ENCODE measurements around the gene ZSCAN10.
A peak's percentile ranks its signal among the peaks of the same experiment; 100 is the strongest.
"Not testable (repeated sequence)": the region's sequence is repeated elsewhere in the genome, so short reads cannot be mapped to it uniquely, and the experiment has no call there.

ZSCAN10 gene

GRCh38 chr16:3059041-3059722, 39.9 kb downstream of the ZSCAN10 start:
- H2AFZ ChIP-seq = peak overlapping the region; percentile 93
- H3K27ac ChIP-seq = peak overlapping the region; percentile 71
- peak overlapping the region; percentile 25 for H3K9ac ChIP-seq
- H3K79me2 ChIP-seq = no peaks in the 10 kb centered on the region
- H3K9me3 ChIP-seq (ENCODE audit: control insufficient read depth, low read length) = no peaks in the 10 kb centered on the region
- H3K36me3 ChIP-seq (ENCODE audit: control insufficient read depth, insufficient read depth, low read length) = no peaks in the 10 kb centered on the region
- no peaks in the 10 kb centered on the region for H3K27me3 ChIP-seq (ENCODE audit: control insufficient read depth, insufficient read depth, low read length)
- peak overlapping the region; percentile 99 for H3K4me3 ChIP-seq (ENCODE audit: low read depth, low read length)
- peak overlapping the region; percentile 99 for H3K4me2 ChIP-seq (ENCODE audit: low read length)
- no peaks in the 10 kb centered on the region for H3K4me1 ChIP-seq
- peak; percentile 98 for TF ChIP-seq CTCF (IDR thresholded peaks at IDR 0.05)

DNA sequence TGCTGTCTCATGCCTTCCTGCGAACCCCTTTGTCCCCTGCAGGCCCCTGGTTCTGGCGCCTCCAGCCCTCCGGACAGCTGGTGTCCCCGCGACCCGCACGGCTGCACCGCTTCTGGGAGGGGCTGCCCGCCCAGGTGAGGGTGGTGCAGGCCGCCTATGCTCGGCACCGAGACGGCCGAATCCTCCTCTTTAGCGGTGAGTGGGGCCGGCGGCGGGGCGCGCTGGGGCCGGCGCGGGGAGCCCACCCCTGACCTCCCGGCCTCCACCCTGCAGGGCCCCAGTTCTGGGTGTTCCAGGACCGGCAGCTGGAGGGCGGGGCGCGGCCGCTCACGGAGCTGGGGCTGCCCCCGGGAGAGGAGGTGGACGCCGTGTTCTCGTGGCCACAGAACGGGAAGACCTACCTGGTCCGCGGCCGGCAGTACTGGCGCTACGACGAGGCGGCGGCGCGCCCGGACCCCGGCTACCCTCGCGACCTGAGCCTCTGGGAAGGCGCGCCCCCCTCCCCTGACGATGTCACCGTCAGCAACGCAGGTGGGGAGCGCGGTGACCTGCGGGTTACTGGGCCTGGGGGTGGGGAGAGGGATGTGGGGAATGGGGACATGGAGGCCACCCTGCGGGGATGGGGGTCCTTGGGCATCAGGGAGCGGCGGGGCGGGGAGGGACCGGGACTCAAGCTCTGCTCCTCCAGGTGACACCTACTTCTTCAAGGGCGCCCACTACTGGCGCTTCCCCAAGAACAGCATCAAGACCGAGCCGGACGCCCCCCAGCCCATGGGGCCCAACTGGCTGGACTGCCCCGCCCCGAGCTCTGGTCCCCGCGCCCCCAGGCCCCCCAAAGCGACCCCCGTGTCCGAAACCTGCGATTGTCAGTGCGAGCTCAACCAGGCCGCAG, 40.7 kb downstream of the ZSCAN10 start:
- peak overlapping the region; percentile 93 for H2AFZ ChIP-seq
- no peaks in the 10 kb centered on the region for H3K79me2 ChIP-seq
- TF ChIP-seq CTCF (IDR thresholded peaks at IDR 0.05) = no peak
- H3K36me3 ChIP-seq (ENCODE audit: control insufficient read depth, insufficient read depth, low read length) = no peaks in the 10 kb centered on the region
- peak overlapping the region; percentile 25 for H3K9ac ChIP-seq
- peak overlapping the region; percentile 99 for H3K4me3 ChIP-seq (ENCODE audit: low read depth, low read length)
- peak overlapping the region; percentile 99 for H3K4me2 ChIP-seq (ENCODE audit: low read length)
- no peaks in the 10 kb centered on the region for H3K9me3 ChIP-seq (ENCODE audit: control insufficient read depth, low read length)
- H3K27me3 ChIP-seq (ENCODE audit: control insufficient read depth, insufficient read depth, low read length) = no peaks in the 10 kb centered on the region
- H3K4me1 ChIP-seq = no peaks in the 10 kb centered on the region
- H3K27ac ChIP-seq = no peak overlapping the region

- no peak overlapping the region for H3K27ac ChIP-seq
- H3K4me3 ChIP-seq (ENCODE audit: low read depth, low read length) = peak overlapping the region; percentile 99
- no peak for TF ChIP-seq CTCF (IDR thresholded peaks at IDR 0.05)
Observed at GRCh38 chr16:3057181-3058138, 41.6 kb downstream of the ZSCAN10 start.

GRCh38 chr16:3056336-3057180, 42.5 kb downstream of the ZSCAN10 start:
- Histone ChIP-seq H3K4me1 (no peaks in the 10 kb centered on the region), H3K79me2 (no peaks in the 10 kb centered on the region), H2AFZ (no peak overlapping the region), H3K9ac (no peak overlapping the region), H3K4me2 (ENCODE audit: low read length) (no peak overlapping the region), H3K36me3 (ENCODE audit: control insufficient read depth, insufficient read depth, low read length) (no peaks in the 10 kb centered on the region), H3K27me3 (ENCODE audit: control insufficient read depth, insufficient read depth, low read length) (no peaks in the 10 kb centered on the region), H3K27ac (no peak overlapping the region), H3K4me3 (ENCODE audit: low read depth, low read length) (no peak overlapping the region), H3K9me3 (ENCODE audit: control insufficient read depth, low read length) (no peaks in the 10 kb centered on the region)
- no peak for TF ChIP-seq CTCF (IDR thresholded peaks at IDR 0.05)

More at GRCh38 chr16:3057181-3058138, 41.6 kb downstream of the ZSCAN10 start:
- Histone ChIP-seq H3K9ac (no peak overlapping the region), H3K4me1 (no peaks in the 10 kb centered on the region), H3K4me2 (ENCODE audit: low read length) (peak overlapping the region; percentile 99), H3K79me2 (no peaks in the 10 kb centered on the region), H3K9me3 (ENCODE audit: control insufficient read depth, low read length) (no peaks in the 10 kb centered on the region), H3K27me3 (ENCODE audit: control insufficient read depth, insufficient read depth, low read length) (no peaks in the 10 kb centered on the region), H3K36me3 (ENCODE audit: control insufficient read depth, insufficient read depth, low read length) (no peaks in the 10 kb centered on the region), H2AFZ (peak overlapping the region; percentile 93)

GRCh38 chr16:3055734-3056115, 43.4 kb downstream of the ZSCAN10 start:
- not testable (repeated sequence) for H3K9me3 ChIP-seq (ENCODE audit: control insufficient read depth, low read length); H3K9ac ChIP-seq; H3K79me2 ChIP-seq; H3K27ac ChIP-seq; H3K4me1 ChIP-seq; H2AFZ ChIP-seq; H3K4me2 ChIP-seq (ENCODE audit: low read length); H3K4me3 ChIP-seq (ENCODE audit: low read depth, low read length); H3K27me3 ChIP-seq (ENCODE audit: control insufficient read depth, insufficient read depth, low read length); H3K36me3 ChIP-seq (ENCODE audit: control insufficient read depth, insufficient read depth, low read length)

Data from parathyroid adenoma (tissue), 2 donors.